ENCODE results near the gene INF2.
"Not testable (repeated sequence)": the region's sequence is repeated elsewhere in the genome, so short reads cannot be mapped to it uniquely, and the experiment has no call there.

INF2 gene

GRCh38 chr14:104661086-104661485 lies 28.3 kb upstream of the INF2 start:
- no peaks in the 10 kb centered on the region for H3K4me1 ChIP-seq (ENCODE audit: low read length)
- H2AFZ ChIP-seq (ENCODE audit: low read length), result no peak overlapping the region
- H3K4me3 ChIP-seq (ENCODE audit: low read length), result no peak overlapping the region
- no peaks in the 10 kb centered on the region for H4K20me1 ChIP-seq (ENCODE audit: insufficient read depth, low read length)
- no peak for DNase-seq
- no peak overlapping the region for H3K4me2 ChIP-seq (ENCODE audit: low read depth, low read length)
- peaks cover 53% of the 10 kb centered on the region for H3K27me3 ChIP-seq (replicated peaks; ENCODE audit: insufficient read depth, low read length)
- no peak overlapping the region for H3K27ac ChIP-seq (ENCODE audit: low read length)
- no peaks in the 10 kb centered on the region for H3K79me2 ChIP-seq (ENCODE audit: low read length)
- no peaks in the 10 kb centered on the region for H3F3A ChIP-seq (ENCODE audit: insufficient read depth, low read length)
- H3K9ac ChIP-seq (ENCODE audit: low read length), result no peak overlapping the region
- no peaks in the 10 kb centered on the region for H3K9me2 ChIP-seq (replicated peaks; ENCODE audit: insufficient read depth, low read length)
- TF ChIP-seq EZH2 (optimal IDR thresholded peaks at IDR 0.05; ENCODE audit: low read depth, low read length) (no peak), EZH2phosphoT487 (IDR thresholded peaks at IDR 0.05; ENCODE audit: low read length) (no peak), CTCF (IDR thresholded peaks at IDR 0.05; ENCODE audit: low read length) (no peak)
- no peaks in the 10 kb centered on the region for H3K36me3 ChIP-seq (replicated peaks; ENCODE audit: insufficient read depth, low read length)
- no peaks in the 10 kb centered on the region for H3K9me3 ChIP-seq (replicated peaks; ENCODE audit: insufficient read depth, low read length)

- peaks cover 50% of the 10 kb centered on the region for H3K27me3 ChIP-seq (replicated peaks; ENCODE audit: insufficient read depth, low read length)
- not testable (repeated sequence) for H4K20me1 ChIP-seq (ENCODE audit: insufficient read depth, low read length); H3K4me1 ChIP-seq (ENCODE audit: low read length); H3K9me2 ChIP-seq (replicated peaks; ENCODE audit: insufficient read depth, low read length); H3K9me3 ChIP-seq (replicated peaks; ENCODE audit: insufficient read depth, low read length); H3K79me2 ChIP-seq (ENCODE audit: low read length); H3F3A ChIP-seq (ENCODE audit: insufficient read depth, low read length); H2AFZ ChIP-seq (ENCODE audit: low read length); H3K9ac ChIP-seq (ENCODE audit: low read length); DNase-seq; H3K4me2 ChIP-seq (ENCODE audit: low read depth, low read length); H3K27ac ChIP-seq (ENCODE audit: low read length); H3K36me3 ChIP-seq (replicated peaks; ENCODE audit: insufficient read depth, low read length); H3K4me3 ChIP-seq (ENCODE audit: low read length)
Observed at GRCh38 chr14:104661528-104662157, 27.8 kb upstream of the INF2 start.

GRCh38 chr14:104662472-104662871 lies 26.9 kb upstream of the INF2 start:
- not testable (repeated sequence) for H3K27ac ChIP-seq (ENCODE audit: low read length); DNase-seq; H3K9me3 ChIP-seq (replicated peaks; ENCODE audit: insufficient read depth, low read length); H3K9ac ChIP-seq (ENCODE audit: low read length); H3K36me3 ChIP-seq (replicated peaks; ENCODE audit: insufficient read depth, low read length); H3K79me2 ChIP-seq (ENCODE audit: low read length); H4K20me1 ChIP-seq (ENCODE audit: insufficient read depth, low read length); H3K4me2 ChIP-seq (ENCODE audit: low read depth, low read length); H3K9me2 ChIP-seq (replicated peaks; ENCODE audit: insufficient read depth, low read length); H3F3A ChIP-seq (ENCODE audit: insufficient read depth, low read length); H3K4me3 ChIP-seq (ENCODE audit: low read length); H2AFZ ChIP-seq (ENCODE audit: low read length); H3K4me1 ChIP-seq (ENCODE audit: low read length)
- peaks cover 50% of the 10 kb centered on the region for H3K27me3 ChIP-seq (replicated peaks; ENCODE audit: insufficient read depth, low read length)

GRCh38 chr14:104664107-104664506 lies 25.3 kb upstream of the INF2 start:
- no peaks in the 10 kb centered on the region for H3F3A ChIP-seq (ENCODE audit: insufficient read depth, low read length)
- no peaks in the 10 kb centered on the region for H3K79me2 ChIP-seq (ENCODE audit: low read length)
- H3K9me3 ChIP-seq (replicated peaks; ENCODE audit: insufficient read depth, low read length), result no peaks in the 10 kb centered on the region
- H3K4me2 ChIP-seq (ENCODE audit: low read depth, low read length), result no peak overlapping the region
- H4K20me1 ChIP-seq (ENCODE audit: insufficient read depth, low read length), result no peaks in the 10 kb centered on the region
- H2AFZ ChIP-seq (ENCODE audit: low read length), result no peak overlapping the region
- no peak for DNase-seq
- no peaks in the 10 kb centered on the region for H3K36me3 ChIP-seq (replicated peaks; ENCODE audit: insufficient read depth, low read length)
- peaks cover 41% of the 10 kb centered on the region for H3K27me3 ChIP-seq (replicated peaks; ENCODE audit: insufficient read depth, low read length)
- H3K27ac ChIP-seq (ENCODE audit: low read length), result no peak overlapping the region
- no peak overlapping the region for H3K4me3 ChIP-seq (ENCODE audit: low read length)
- no peaks in the 10 kb centered on the region for H3K9me2 ChIP-seq (replicated peaks; ENCODE audit: insufficient read depth, low read length)
- no peaks in the 10 kb centered on the region for H3K4me1 ChIP-seq (ENCODE audit: low read length)
- TF ChIP-seq EZH2phosphoT487 (IDR thresholded peaks at IDR 0.05; ENCODE audit: low read length) (no peak), EZH2 (optimal IDR thresholded peaks at IDR 0.05; ENCODE audit: low read depth, low read length) (no peak), CTCF (IDR thresholded peaks at IDR 0.05; ENCODE audit: low read length) (no peak)
- no peak overlapping the region for H3K9ac ChIP-seq (ENCODE audit: low read length)

All from MM.1S (cell line).